ENCODE measurements around the gene FDXACB1.

Gene FDXACB1

GRCh38 chr11:111855506-111855905, 23.5 kb downstream of the FDXACB1 start:
- no peak overlapping the region for H3K27ac ChIP-seq (ENCODE audit: low read length)
- H3K4me3 ChIP-seq (ENCODE audit: low read length) = no peak overlapping the region
- peaks cover 32% of the 10 kb centered on the region for H3K36me3 ChIP-seq (ENCODE audit: insufficient read depth, low read depth, low read length)
- H3K27me3 ChIP-seq (ENCODE audit: insufficient read depth, low read length) = no peaks in the 10 kb centered on the region
- no peaks in the 10 kb centered on the region for H3K9me3 ChIP-seq (ENCODE audit: insufficient read depth, low read depth, low read length)
- H3K4me1 ChIP-seq (ENCODE audit: insufficient read depth, low read length) = no peaks in the 10 kb centered on the region
- no peak overlapping the region for H3K9ac ChIP-seq (ENCODE audit: low read depth, low read length)

GRCh38 chr11:111852103-111852502, 26.9 kb downstream of the FDXACB1 start:
- H3K4me3 ChIP-seq (ENCODE audit: low read length) = no peak overlapping the region
- no peak overlapping the region for H3K27ac ChIP-seq (ENCODE audit: low read length)
- H3K4me1 ChIP-seq (ENCODE audit: insufficient read depth, low read length) = no peaks in the 10 kb centered on the region
- no peak overlapping the region for H3K9ac ChIP-seq (ENCODE audit: low read depth, low read length)
- no peaks in the 10 kb centered on the region for H3K27me3 ChIP-seq (ENCODE audit: insufficient read depth, low read length)
- no peaks in the 10 kb centered on the region for H3K9me3 ChIP-seq (ENCODE audit: insufficient read depth, low read depth, low read length)
- peaks cover 12% of the 10 kb centered on the region for H3K36me3 ChIP-seq (ENCODE audit: insufficient read depth, low read depth, low read length)

DNA sequence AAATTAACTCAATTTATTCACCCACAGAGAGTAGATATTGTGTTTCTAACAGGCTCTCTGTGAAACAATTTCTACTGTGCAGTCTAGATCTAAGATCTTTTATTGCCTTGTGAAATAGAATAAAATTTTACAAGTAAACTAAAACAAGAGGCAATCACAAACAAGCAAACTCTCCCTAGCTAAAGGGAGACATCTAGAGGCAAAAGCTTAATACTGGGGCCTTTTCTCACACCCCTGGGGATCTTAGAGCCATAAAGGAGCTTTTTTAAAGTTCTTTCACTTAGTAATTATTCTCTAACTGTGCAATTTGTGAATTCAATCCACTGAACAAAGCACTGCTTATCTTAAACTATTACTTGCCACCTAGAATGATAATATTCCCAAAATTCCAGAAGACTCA, 27.3 kb downstream of the FDXACB1 start:
- Histone ChIP-seq H3K27ac (ENCODE audit: low read length) (no peak overlapping the region), H3K9ac (ENCODE audit: low read depth, low read length) (no peak overlapping the region), H3K4me1 (ENCODE audit: insufficient read depth, low read length) (0 out of 2 replicates have a peak, but pooled peaks cover under 1% of the 10 kb centered on the region), H3K36me3 (ENCODE audit: insufficient read depth, low read depth, low read length) (peaks cover 11% of the 10 kb centered on the region), H3K4me3 (ENCODE audit: low read length) (no peak overlapping the region), H3K9me3 (ENCODE audit: insufficient read depth, low read depth, low read length) (no peaks in the 10 kb centered on the region), H3K27me3 (ENCODE audit: insufficient read depth, low read length) (no peaks in the 10 kb centered on the region)

DNA sequence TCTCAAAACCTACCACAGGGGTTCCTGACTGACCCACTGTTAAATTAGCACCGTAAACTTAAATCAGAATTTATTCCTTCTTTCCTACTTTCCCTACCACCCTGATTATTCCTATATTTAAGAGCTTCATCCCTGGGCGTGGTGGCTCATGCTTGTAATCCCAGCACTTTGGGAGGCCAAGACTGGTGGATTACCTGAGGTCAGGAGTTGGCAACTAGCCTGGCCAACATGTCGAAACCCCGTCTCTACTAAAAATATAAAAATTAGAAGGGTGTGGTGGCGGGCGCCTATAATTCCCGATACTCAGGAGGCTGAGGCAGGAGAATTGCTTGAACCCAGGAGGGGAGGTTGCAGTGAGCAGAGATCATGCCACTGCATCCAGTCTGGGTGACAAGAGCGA, 27.9 kb downstream of the FDXACB1 start:
- peaks cover 11% of the 10 kb centered on the region for H3K36me3 ChIP-seq (ENCODE audit: insufficient read depth, low read depth, low read length)
- no peak overlapping the region for H3K9ac ChIP-seq (ENCODE audit: low read depth, low read length)
- no peaks in the 10 kb centered on the region for H3K27me3 ChIP-seq (ENCODE audit: insufficient read depth, low read length)
- H3K4me3 ChIP-seq (ENCODE audit: low read length) = no peak overlapping the region
- H3K4me1 ChIP-seq (ENCODE audit: insufficient read depth, low read length) = 0 out of 2 replicates have a peak, but pooled peaks cover 3% of the 10 kb centered on the region
- no peaks in the 10 kb centered on the region for H3K9me3 ChIP-seq (ENCODE audit: insufficient read depth, low read depth, low read length)
- H3K27ac ChIP-seq (ENCODE audit: low read length) = no peak overlapping the region

- Histone ChIP-seq H3K9me3 (ENCODE audit: insufficient read depth, low read depth, low read length) (no peaks in the 10 kb centered on the region), H3K4me1 (ENCODE audit: insufficient read depth, low read length) (0 out of 2 replicates have a peak, but pooled peaks cover 3% of the 10 kb centered on the region), H3K27me3 (ENCODE audit: insufficient read depth, low read length) (no peaks in the 10 kb centered on the region), H3K27ac (ENCODE audit: low read length) (no peak overlapping the region), H3K4me3 (ENCODE audit: low read length) (no peak overlapping the region), H3K9ac (ENCODE audit: low read depth, low read length) (no peak overlapping the region), H3K36me3 (ENCODE audit: insufficient read depth, low read depth, low read length) (peaks cover 11% of the 10 kb centered on the region)
These were observed 29.3 kb downstream of the FDXACB1 start for GRCh38 chr11:111849631-111850030.

DNA sequence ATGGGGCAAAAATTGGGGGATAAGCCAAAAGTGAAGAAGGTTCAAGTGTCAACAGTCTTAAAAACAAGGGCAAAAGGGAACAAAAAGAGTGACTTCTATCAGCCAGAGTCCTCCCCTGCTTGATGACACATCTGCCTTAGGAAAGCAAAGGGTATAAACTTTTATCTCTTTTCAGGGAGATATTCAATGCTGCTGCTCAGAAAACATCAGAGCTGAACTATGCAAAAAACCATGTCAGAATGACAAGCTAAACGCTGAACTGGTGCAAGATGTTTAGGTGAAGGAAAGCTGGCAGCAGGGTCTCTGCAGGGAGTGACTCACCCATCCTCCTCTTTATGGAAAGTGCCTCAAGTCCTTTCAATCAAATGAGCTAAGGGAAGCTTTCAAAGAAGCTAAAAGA, 32.3 kb downstream of the FDXACB1 start:
- H3K9me3 ChIP-seq (ENCODE audit: insufficient read depth, low read depth, low read length) = no peaks in the 10 kb centered on the region
- H3K27ac ChIP-seq (ENCODE audit: low read length) = no peak overlapping the region
- H3K27me3 ChIP-seq (ENCODE audit: insufficient read depth, low read length) = no peaks in the 10 kb centered on the region
- 0 out of 2 replicates have a peak, but pooled peaks cover 3% of the 10 kb centered on the region for H3K36me3 ChIP-seq (ENCODE audit: insufficient read depth, low read depth, low read length)
- H3K4me3 ChIP-seq (ENCODE audit: low read length) = no peak overlapping the region
- no peak overlapping the region for H3K9ac ChIP-seq (ENCODE audit: low read depth, low read length)
- 0 out of 2 replicates have a peak, but pooled peaks cover 3% of the 10 kb centered on the region for H3K4me1 ChIP-seq (ENCODE audit: insufficient read depth, low read length)

GRCh38 chr11:111846063-111846462, 32.9 kb downstream of the FDXACB1 start:
- no peak overlapping the region for H3K9ac ChIP-seq (ENCODE audit: low read depth, low read length)
- 0 out of 2 replicates have a peak, but pooled peaks cover 3% of the 10 kb centered on the region for H3K36me3 ChIP-seq (ENCODE audit: insufficient read depth, low read depth, low read length)
- no peak overlapping the region for H3K27ac ChIP-seq (ENCODE audit: low read length)
- H3K4me1 ChIP-seq (ENCODE audit: insufficient read depth, low read length) = peaks cover 7% of the 10 kb centered on the region; the same call in 1 of the 2 replicates
- H3K9me3 ChIP-seq (ENCODE audit: insufficient read depth, low read depth, low read length) = no peaks in the 10 kb centered on the region
- no peak overlapping the region for H3K4me3 ChIP-seq (ENCODE audit: low read length)
- no peaks in the 10 kb centered on the region for H3K27me3 ChIP-seq (ENCODE audit: insufficient read depth, low read length)

DNA sequence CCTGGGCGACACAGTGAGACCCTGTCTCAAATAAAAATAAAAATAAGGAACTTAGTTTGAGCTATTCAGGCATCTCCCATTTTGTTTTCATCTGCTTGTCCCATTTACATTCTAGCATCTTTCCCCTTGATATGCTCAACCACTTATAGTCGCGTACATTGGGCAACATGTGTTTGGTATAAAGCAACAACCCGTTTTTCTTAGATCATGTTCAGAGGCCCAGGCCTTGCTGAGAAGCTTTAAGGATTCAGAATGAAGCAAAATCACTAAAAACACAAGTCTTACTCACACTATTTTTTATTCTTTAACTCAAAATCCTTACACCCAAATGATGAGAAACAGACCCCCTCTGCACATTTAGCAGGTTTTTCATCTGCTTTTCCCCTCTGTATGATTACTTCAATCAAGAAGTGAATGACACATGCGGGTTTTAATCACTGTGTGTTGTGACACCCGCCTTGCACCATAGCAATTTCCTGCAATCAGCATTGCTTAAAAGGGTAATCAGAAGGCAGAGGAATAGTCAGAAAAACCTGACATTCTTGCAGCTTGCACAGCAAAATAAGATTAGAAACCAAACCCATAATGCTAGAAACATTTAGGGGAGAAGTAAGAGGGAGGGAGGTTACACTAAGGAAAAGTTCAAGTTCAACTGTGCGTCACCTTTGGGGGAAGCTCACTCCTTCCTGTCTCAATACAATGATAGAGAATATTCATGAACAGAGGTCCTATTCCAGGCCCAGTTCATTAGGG, 33.5 kb downstream of the FDXACB1 start:
- Histone ChIP-seq H3K9ac (ENCODE audit: low read depth, low read length) (no peak overlapping the region), H3K4me3 (ENCODE audit: low read length) (no peak overlapping the region), H3K27me3 (ENCODE audit: insufficient read depth, low read length) (no peaks in the 10 kb centered on the region), H3K4me1 (ENCODE audit: insufficient read depth, low read length) (peaks cover 10% of the 10 kb centered on the region; the same call in 1 of the 2 replicates), H3K27ac (ENCODE audit: low read length) (no peak overlapping the region), H3K36me3 (ENCODE audit: insufficient read depth, low read depth, low read length) (0 out of 2 replicates have a peak, but pooled peaks cover 3% of the 10 kb centered on the region), H3K9me3 (ENCODE audit: insufficient read depth, low read depth, low read length) (no peaks in the 10 kb centered on the region)

- Histone ChIP-seq H3K9me3 (ENCODE audit: insufficient read depth, low read depth, low read length) (no peaks in the 10 kb centered on the region), H3K27me3 (ENCODE audit: insufficient read depth, low read length) (no peaks in the 10 kb centered on the region), H3K4me1 (ENCODE audit: insufficient read depth, low read length) (peaks cover 16% of the 10 kb centered on the region; the same call in 1 of the 2 replicates), H3K27ac (ENCODE audit: low read length) (no peak overlapping the region), H3K36me3 (ENCODE audit: insufficient read depth, low read depth, low read length) (0 out of 2 replicates have a peak, but pooled peaks cover 3% of the 10 kb centered on the region), H3K4me3 (ENCODE audit: low read length) (no peak overlapping the region), H3K9ac (ENCODE audit: low read depth, low read length) (no peak overlapping the region)
These were observed 35.3 kb downstream of the FDXACB1 start for GRCh38 chr11:111843661-111844060.

- H3K9me3 ChIP-seq (ENCODE audit: insufficient read depth, low read depth, low read length) = no peaks in the 10 kb centered on the region
- H3K9ac ChIP-seq (ENCODE audit: low read depth, low read length) = no peak overlapping the region
- H3K4me3 ChIP-seq (ENCODE audit: low read length) = no peak overlapping the region
- H3K27me3 ChIP-seq (ENCODE audit: insufficient read depth, low read length) = no peaks in the 10 kb centered on the region
- H3K36me3 ChIP-seq (ENCODE audit: insufficient read depth, low read depth, low read length) = peaks cover 13% of the 10 kb centered on the region
- H3K27ac ChIP-seq (ENCODE audit: low read length) = no peak overlapping the region
- H3K4me1 ChIP-seq (ENCODE audit: insufficient read depth, low read length) = peaks cover 14% of the 10 kb centered on the region; the same call in 1 of the 2 replicates
These were observed 37.5 kb downstream of the FDXACB1 start for GRCh38 chr11:111841370-111842053.

- Histone ChIP-seq H3K9ac (ENCODE audit: low read depth, low read length) (no peak overlapping the region), H3K27me3 (ENCODE audit: insufficient read depth, low read length) (no peaks in the 10 kb centered on the region), H3K36me3 (ENCODE audit: insufficient read depth, low read depth, low read length) (peaks cover 19% of the 10 kb centered on the region), H3K27ac (ENCODE audit: low read length) (no peak overlapping the region), H3K9me3 (ENCODE audit: insufficient read depth, low read depth, low read length) (no peaks in the 10 kb centered on the region), H3K4me3 (ENCODE audit: low read length) (no peak overlapping the region), H3K4me1 (ENCODE audit: insufficient read depth, low read length) (peaks cover 13% of the 10 kb centered on the region; the same call in 1 of the 2 replicates)
These were observed 38.8 kb downstream of the FDXACB1 start for GRCh38 chr11:111840143-111840542.

DNA sequence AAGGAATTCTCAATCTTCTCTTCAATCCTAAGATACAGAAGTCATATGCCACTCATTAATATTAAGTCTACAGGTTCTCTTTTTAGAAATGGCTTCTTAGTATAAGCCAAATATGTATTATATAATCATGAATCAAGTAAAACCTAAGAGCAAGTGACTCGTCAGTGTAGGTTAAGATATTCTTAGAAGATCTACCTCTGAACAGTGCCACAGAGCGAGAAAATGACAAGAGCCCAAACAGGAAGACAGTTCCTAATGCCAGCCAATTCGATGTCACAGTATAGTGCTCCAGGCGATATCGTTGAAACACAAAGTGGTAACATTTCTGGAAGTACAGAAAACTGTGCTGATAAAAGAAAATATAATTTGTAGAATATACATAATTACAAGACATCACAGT, 40.9 kb downstream of the FDXACB1 start:
- no peak overlapping the region for H3K9ac ChIP-seq (ENCODE audit: low read depth, low read length)
- no peaks in the 10 kb centered on the region for H3K27me3 ChIP-seq (ENCODE audit: insufficient read depth, low read length)
- peaks cover 16% of the 10 kb centered on the region for H3K36me3 ChIP-seq (ENCODE audit: insufficient read depth, low read depth, low read length)
- H3K27ac ChIP-seq (ENCODE audit: low read length) = no peak overlapping the region
- H3K4me1 ChIP-seq (ENCODE audit: insufficient read depth, low read length) = peaks cover 13% of the 10 kb centered on the region; the same call in 1 of the 2 replicates
- no peak overlapping the region for H3K4me3 ChIP-seq (ENCODE audit: low read length)
- H3K9me3 ChIP-seq (ENCODE audit: insufficient read depth, low read depth, low read length) = no peaks in the 10 kb centered on the region

Data from iPS-20b (cell line).